IPS DF 6.9 (cell line): ENCODE measurements around the gene GBX2.

Source experiments
- DNase-seq: peaks from one replicate; pipeline ENCODE4 v3.0.0-alpha.2; 2013; ENCODE audit warnings: low read depth, low spot score
- H3K27ac ChIP-seq: one replicate; pipeline ENCODE4 v1.5.1; 2013; ENCODE audit warnings: low read length, control low read depth
- H3K27me3 ChIP-seq: 2 replicates; pipeline ENCODE4 v1.6.1; 2013; ENCODE audit warnings: mild to moderate bottlenecking, low read length; ENCODE audit not compliant: control insufficient read depth, insufficient read depth
- H3K36me3 ChIP-seq: 2 replicates; pipeline ENCODE4 v1.6.1; 2013; ENCODE audit warnings: low read length; ENCODE audit not compliant: control insufficient read depth, insufficient read depth
- H3K4me1 ChIP-seq: 2 replicates; pipeline ENCODE4 v1.6.1; 2013; ENCODE audit warnings: low read length; ENCODE audit not compliant: control insufficient read depth, insufficient read depth
- H3K4me3 ChIP-seq: 2 replicates; pipeline ENCODE4 v1.5.1; 2013; ENCODE audit warnings: mild to moderate bottlenecking, low read length
- H3K9me3 ChIP-seq: 2 replicates; pipeline ENCODE4 v1.6.1; 2013; ENCODE audit warnings: low read length, inconsistent platforms; ENCODE audit not compliant: control insufficient read depth, insufficient read depth
- WGBS: extraction: QIAGEN DNeasy Blood & Tissue Kit; methylation state at CpG from one replicate; pipeline ENCODE4 v1.1.7; 2013; ENCODE audit warnings: mixed read lengths, missing lambda C conversion rate; ENCODE audit not compliant: insufficient read length, insufficient coverage; 5-methylcytosine and 5-hydroxymethylcytosine counted together

GBX2 gene

DNA sequence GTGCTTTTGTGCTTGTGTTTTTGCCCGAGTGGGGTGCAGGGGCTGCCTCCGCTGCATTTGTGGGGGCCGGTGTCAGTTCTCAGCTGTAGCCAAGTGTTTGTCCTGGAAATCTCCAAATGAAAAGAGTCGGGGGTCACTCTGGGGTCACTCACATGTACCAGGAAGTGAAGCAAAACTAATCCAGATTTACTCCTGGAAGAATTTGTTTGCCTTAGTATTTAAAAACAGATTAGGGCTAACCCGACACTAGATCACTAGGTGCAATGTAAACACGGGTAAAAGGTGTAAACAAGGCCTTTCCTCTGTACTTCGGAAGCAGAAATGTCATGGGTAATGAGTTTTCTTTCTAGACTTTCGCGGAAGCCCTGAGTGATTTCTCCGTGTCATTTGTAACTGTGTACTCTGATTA lies 50.3 kb downstream of the GBX2 start:
- WGBS, result no CpG with 5 or more reads among the region's 10 CpGs
- DNase-seq, result no peak

DNA sequence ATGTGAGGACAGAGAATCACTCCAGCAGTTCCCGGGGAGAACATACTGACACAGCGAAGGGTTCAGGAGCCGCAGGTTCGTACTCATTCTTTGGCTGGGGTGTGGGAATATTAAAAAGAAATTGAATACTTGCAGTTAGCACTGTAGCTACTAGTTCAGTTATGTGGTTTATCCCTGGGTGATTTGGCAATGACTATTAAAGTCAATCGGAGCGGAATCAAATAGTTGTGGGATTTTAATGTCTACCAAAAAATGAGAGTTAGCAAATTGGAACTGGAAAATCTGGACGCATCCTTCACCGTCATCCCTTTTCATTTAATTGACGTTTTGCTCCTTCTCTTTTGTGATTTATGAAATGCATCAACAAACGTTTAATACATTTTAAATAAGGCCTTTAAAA lies 50.8 kb downstream of the GBX2 start:
- Histone ChIP-seq H3K27ac (no peak overlapping the region), H3K4me1 (0 out of 2 replicates have a peak, but pooled peaks cover 1% of the 10 kb centered on the region), H3K4me3 (no peak overlapping the region), H3K27me3 (no peaks in the 10 kb centered on the region; the same call in 1 of the 2 replicates), H3K9me3 (no peaks in the 10 kb centered on the region), H3K36me3 (no peaks in the 10 kb centered on the region; the same call in 1 of the 2 replicates)
- DNase-seq, result no peak
- no CpG with 5 or more reads among the region's 10 CpGs for WGBS

More for the DNA sequence above, 50.3 kb downstream of the GBX2 start:
- Histone ChIP-seq H3K27me3 (no peaks in the 10 kb centered on the region; the same call in 1 of the 2 replicates), H3K36me3 (no peaks in the 10 kb centered on the region; the same call in 1 of the 2 replicates), H3K27ac (no peak overlapping the region), H3K4me3 (no peak overlapping the region), H3K9me3 (no peaks in the 10 kb centered on the region), H3K4me1 (0 out of 2 replicates have a peak, but pooled peaks cover 1% of the 10 kb centered on the region)
